Measurements from ENCODE around the gene SLC43A1.

SLC43A1 gene

GRCh38 chr11:57500926-57501325 lies 14.6 kb downstream of the SLC43A1 start:
- DNase-seq (ENCODE audit: low read depth, low spot score): no peak
- in situ Hi-C loops (cut with HindIII; ENCODE audit: low sequenced_read_pairs): no loop called here
- no peak overlapping the region for H3K4me3 ChIP-seq (ENCODE audit: low read depth, low read length)
- no peak for TF ChIP-seq CTCF (IDR thresholded peaks at IDR 0.05; ENCODE audit: low read depth, low read length)

GRCh38 chr11:57500515-57500914 lies 15.0 kb downstream of the SLC43A1 start:
- no peak for DNase-seq (ENCODE audit: low read depth, low spot score)
- in situ Hi-C loops (cut with HindIII; ENCODE audit: low sequenced_read_pairs): no loop called here
- H3K4me3 ChIP-seq (ENCODE audit: low read depth, low read length): no peak overlapping the region
- TF ChIP-seq CTCF (IDR thresholded peaks at IDR 0.05; ENCODE audit: low read depth, low read length): no peak

- peak overlapping the region; percentile 27 for H3K4me3 ChIP-seq (ENCODE audit: low read depth, low read length)
- in situ Hi-C loops (cut with HindIII; ENCODE audit: low sequenced_read_pairs): no loop called here
- DNase-seq (ENCODE audit: low read depth, low spot score): no peak
- no peak for TF ChIP-seq CTCF (IDR thresholded peaks at IDR 0.05; ENCODE audit: low read depth, low read length)
Observed at GRCh38 chr11:57499983-57500461, 15.5 kb downstream of the SLC43A1 start.

GRCh38 chr11:57499413-57499982 lies 16.0 kb downstream of the SLC43A1 start:
- DNase-seq (ENCODE audit: low read depth, low spot score): peak; percentile 93
- in situ Hi-C loops (cut with HindIII; ENCODE audit: low sequenced_read_pairs): no loop called here
- no peak for TF ChIP-seq CTCF (IDR thresholded peaks at IDR 0.05; ENCODE audit: low read depth, low read length)
- H3K4me3 ChIP-seq (ENCODE audit: low read depth, low read length): peak overlapping the region; percentile 27

- in situ Hi-C loops (cut with HindIII; ENCODE audit: low sequenced_read_pairs): no loop called here
- no peak overlapping the region for H3K4me3 ChIP-seq (ENCODE audit: low read depth, low read length)
- no peak for TF ChIP-seq CTCF (IDR thresholded peaks at IDR 0.05; ENCODE audit: low read depth, low read length)
- DNase-seq (ENCODE audit: low read depth, low spot score): no peak
Observed at GRCh38 chr11:57498540-57498939, 17.0 kb downstream of the SLC43A1 start.

- no peak for TF ChIP-seq CTCF (IDR thresholded peaks at IDR 0.05; ENCODE audit: low read depth, low read length)
- in situ Hi-C loops (cut with HindIII; ENCODE audit: low sequenced_read_pairs): no loop called here
- DNase-seq (ENCODE audit: low read depth, low spot score): no peak
- H3K4me3 ChIP-seq (ENCODE audit: low read depth, low read length): no peak overlapping the region
Observed at GRCh38 chr11:57497303-57498247, 17.9 kb downstream of the SLC43A1 start.
